ENCODE measurements around the gene ADORA2B.

Gene ADORA2B

DNA sequence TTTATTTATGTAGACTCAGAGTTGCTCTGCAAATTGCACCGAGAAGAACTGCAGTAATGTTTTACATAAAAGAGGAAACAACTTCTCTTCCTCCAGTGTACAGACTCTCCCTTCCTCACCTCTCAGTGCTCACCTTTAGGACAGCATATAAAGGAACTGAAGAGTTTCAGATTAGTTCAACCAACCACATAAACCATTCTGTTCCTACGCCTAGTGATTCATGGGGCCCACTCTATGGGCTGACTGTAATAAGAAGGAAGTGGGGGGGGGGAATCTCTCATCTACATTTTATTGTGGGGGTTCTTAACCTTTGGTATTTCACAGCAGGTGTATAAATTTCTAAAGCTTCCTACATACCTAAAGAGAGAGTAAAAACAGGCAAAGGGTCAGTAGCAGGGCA, 36.3 kb downstream of the ADORA2B start:
- Mint-ChIP-seq H3K4me1 (peaks cover 14% of the 10 kb centered on the region), H3K9me3 (no peaks in the 10 kb centered on the region), H3K27ac (no peak overlapping the region), H3K36me3 (peaks cover 38% of the 10 kb centered on the region), H3K27me3 (no peaks in the 10 kb centered on the region), H3K4me3 (no peak overlapping the region)
- ATAC-seq: peak; percentile 99

GRCh38 chr17:15981646-15982580, 37.0 kb downstream of the ADORA2B start:
- no peak overlapping the region for H3K4me3 Mint-ChIP-seq
- peaks cover 42% of the 10 kb centered on the region for H3K36me3 Mint-ChIP-seq
- ATAC-seq: peak; percentile 13
- no peak overlapping the region for H3K27ac Mint-ChIP-seq
- H3K4me1 Mint-ChIP-seq: peaks cover 14% of the 10 kb centered on the region
- H3K9me3 Mint-ChIP-seq: no peaks in the 10 kb centered on the region
- no peaks in the 10 kb centered on the region for H3K27me3 Mint-ChIP-seq

- no peaks in the 10 kb centered on the region for H3K27me3 Mint-ChIP-seq
- H3K4me1 Mint-ChIP-seq: peaks cover 17% of the 10 kb centered on the region
- H3K36me3 Mint-ChIP-seq: peaks cover 16% of the 10 kb centered on the region
- H3K4me3 Mint-ChIP-seq: no peak overlapping the region
- no peaks in the 10 kb centered on the region for H3K9me3 Mint-ChIP-seq
- H3K27ac Mint-ChIP-seq: no peak overlapping the region
- no peak for ATAC-seq
These were observed 51.4 kb downstream of the ADORA2B start for GRCh38 chr17:15996322-15996721.

GRCh38 chr17:15998031-15998562, 53.2 kb downstream of the ADORA2B start:
- H3K27me3 Mint-ChIP-seq: no peaks in the 10 kb centered on the region
- no peak for ATAC-seq
- no peaks in the 10 kb centered on the region for H3K9me3 Mint-ChIP-seq
- peak overlapping the region; percentile 87 for H3K27ac Mint-ChIP-seq
- no peak overlapping the region for H3K4me3 Mint-ChIP-seq
- peaks cover 28% of the 10 kb centered on the region for H3K36me3 Mint-ChIP-seq
- peaks cover 27% of the 10 kb centered on the region for H3K4me1 Mint-ChIP-seq

- H3K36me3 Mint-ChIP-seq: peaks cover 37% of the 10 kb centered on the region
These were observed 54.4 kb downstream of the ADORA2B start, which contains the start of the genes TTC19 and ZSWIM7 for GRCh38 chr17:15999141-15999973. TTC19 (plus strand) TSS chr17:15999824; CDS start chr17:15999849, 25 bp downstream. ZSWIM7 (minus strand) TSS chr17:15999704; CDS start chr17:15999594, 110 bp downstream.

DNA sequence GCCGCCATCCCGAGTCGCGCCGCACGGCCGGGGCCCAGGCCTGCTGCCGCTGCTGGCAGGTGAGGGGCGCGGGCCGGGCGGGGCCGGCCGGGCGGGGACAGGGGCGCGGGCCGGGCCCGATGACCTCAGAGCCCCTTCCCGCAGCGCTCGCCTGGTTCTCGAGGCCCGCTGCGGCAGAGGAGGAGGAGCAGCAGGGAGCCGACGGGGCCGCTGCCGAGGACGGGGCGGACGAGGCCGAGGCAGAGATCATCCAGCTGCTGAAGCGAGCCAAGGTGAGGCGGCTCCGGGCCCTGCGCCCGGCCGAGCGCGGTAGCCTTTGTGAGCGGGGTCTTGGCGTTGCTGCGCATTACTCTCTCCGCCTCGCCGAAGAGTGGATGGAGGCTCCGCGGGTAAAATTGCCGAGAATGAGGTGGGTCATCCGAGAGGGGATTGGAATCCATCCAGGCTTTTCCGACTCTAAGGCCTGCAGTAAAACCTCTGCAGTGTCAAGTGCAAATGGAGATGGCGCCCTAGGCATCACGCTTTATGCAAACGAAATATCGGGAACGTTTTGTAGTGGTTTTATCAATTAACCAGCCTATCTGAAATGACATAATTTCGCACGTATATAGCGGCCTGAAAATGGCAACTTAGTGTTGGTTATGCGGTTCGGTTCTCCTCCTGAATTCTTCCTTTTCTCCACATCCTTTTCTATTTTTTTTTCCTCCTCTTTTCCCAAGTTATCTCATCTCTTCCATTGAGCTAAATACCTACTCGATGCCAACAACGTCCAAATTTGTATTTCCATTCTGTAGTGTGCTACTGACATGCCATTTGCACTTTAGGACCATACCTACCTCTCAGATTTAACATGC, 55.3 kb downstream of the ADORA2B start:
- peak; percentile 70 for ATAC-seq
- Mint-ChIP-seq H3K27me3 (no peaks in the 10 kb centered on the region), H3K4me3 (peak overlapping the region; percentile 85), H3K4me1 (peaks cover 27% of the 10 kb centered on the region), H3K9me3 (no peaks in the 10 kb centered on the region), H3K27ac (peak overlapping the region; percentile 87), H3K36me3 (peaks cover 40% of the 10 kb centered on the region)

More at GRCh38 chr17:15999141-15999973, 54.4 kb downstream of the ADORA2B start, which contains the start of the genes TTC19 and ZSWIM7:
- Mint-ChIP-seq H3K9me3 (no peaks in the 10 kb centered on the region), H3K4me1 (peaks cover 27% of the 10 kb centered on the region), H3K27me3 (no peaks in the 10 kb centered on the region), H3K27ac (peak within 1 kb of the TSS; percentile 87), H3K4me3 (peak within 1 kb of the TSS; percentile 90)
- ATAC-seq: peak; percentile 99

GRCh38 chr17:16001226-16001897, 56.4 kb downstream of the ADORA2B start:
- peaks cover 27% of the 10 kb centered on the region for H3K4me1 Mint-ChIP-seq
- ATAC-seq: no peak
- peak overlapping the region; percentile 87 for H3K27ac Mint-ChIP-seq
- H3K27me3 Mint-ChIP-seq: no peaks in the 10 kb centered on the region
- H3K9me3 Mint-ChIP-seq: no peaks in the 10 kb centered on the region
- H3K36me3 Mint-ChIP-seq: peaks cover 49% of the 10 kb centered on the region
- peak overlapping the region; percentile 85 for H3K4me3 Mint-ChIP-seq

DNA sequence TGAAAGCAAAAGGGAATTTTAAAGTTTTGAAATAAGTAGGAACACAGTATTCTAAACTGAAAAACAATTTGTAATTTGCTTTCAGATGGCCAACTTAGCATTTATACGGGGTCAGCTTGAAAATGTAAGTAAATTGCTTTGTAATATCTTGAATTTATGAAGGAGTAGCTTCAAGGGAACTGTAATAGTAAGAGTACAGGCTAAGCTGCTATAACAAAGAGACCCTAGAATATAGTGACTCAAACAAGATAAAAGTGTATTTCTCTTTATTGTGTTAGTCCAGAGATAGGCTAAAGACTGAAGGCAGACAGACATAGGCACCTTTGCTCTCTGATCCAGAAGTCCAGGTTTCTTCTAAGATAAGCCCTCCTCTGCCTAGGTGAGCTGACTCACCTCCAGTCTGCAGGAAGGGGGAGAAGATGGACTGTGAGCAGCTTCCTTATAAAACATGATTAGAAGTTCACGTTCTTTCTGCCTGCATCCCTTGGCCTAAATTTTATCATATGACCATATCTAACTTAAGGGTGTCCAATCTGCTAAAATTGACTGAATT, 57.9 kb downstream of the ADORA2B start:
- Mint-ChIP-seq H3K4me1 (peaks cover 27% of the 10 kb centered on the region), H3K27ac (no peak overlapping the region), H3K9me3 (no peaks in the 10 kb centered on the region), H3K36me3 (peaks cover 57% of the 10 kb centered on the region), H3K4me3 (no peak overlapping the region), H3K27me3 (no peaks in the 10 kb centered on the region)
- ATAC-seq: no peak

DNA sequence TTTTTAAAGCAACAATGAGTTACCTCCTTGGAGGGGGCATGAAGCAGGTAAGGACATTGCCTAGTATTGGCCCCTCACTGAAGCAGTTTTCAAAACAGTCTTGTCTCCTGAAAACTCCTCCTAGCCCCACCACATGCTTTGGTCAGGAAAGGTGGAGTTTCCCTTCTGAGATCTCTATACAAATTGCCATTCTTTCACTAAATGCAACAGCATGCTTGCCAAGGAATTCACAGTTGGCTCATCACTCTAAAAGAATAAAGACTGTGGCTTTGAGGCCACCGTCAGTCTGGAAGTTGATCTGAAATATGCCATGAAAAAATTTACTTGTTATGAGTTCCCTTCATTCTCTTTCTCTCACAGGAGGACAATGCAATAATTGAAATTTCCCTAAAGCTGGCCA, 58.9 kb downstream of the ADORA2B start:
- Mint-ChIP-seq H3K27me3 (no peaks in the 10 kb centered on the region), H3K36me3 (peaks cover 68% of the 10 kb centered on the region), H3K4me3 (no peak overlapping the region), H3K27ac (no peak overlapping the region), H3K9me3 (no peaks in the 10 kb centered on the region), H3K4me1 (peaks cover 22% of the 10 kb centered on the region)
- ATAC-seq: no peak

GRCh38 chr17:16005636-16006035, 60.7 kb downstream of the ADORA2B start:
- H3K27ac Mint-ChIP-seq: no peak overlapping the region
- peaks cover 17% of the 10 kb centered on the region for H3K4me1 Mint-ChIP-seq
- no peak overlapping the region for H3K4me3 Mint-ChIP-seq
- no peaks in the 10 kb centered on the region for H3K27me3 Mint-ChIP-seq
- no peak for ATAC-seq
- no peaks in the 10 kb centered on the region for H3K9me3 Mint-ChIP-seq
- peaks cover 75% of the 10 kb centered on the region for H3K36me3 Mint-ChIP-seq

DNA sequence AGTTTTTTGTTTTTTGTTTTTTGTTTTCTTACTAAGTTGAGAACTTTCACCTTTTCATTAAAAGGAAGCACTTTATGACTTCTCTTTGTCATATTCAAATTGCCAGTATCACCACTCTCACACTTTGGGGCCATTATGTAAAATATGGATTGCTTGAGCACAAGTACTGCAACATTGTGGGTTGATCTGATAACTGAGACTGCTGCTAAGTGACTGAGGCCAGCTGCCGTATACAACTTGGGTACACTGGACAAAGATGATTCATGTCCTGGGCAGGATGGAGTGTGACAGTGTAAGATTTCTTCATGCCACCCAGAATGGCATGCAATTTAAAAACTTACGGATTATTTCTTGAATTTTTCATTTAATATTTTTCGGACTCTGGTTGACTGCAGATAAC, 62.5 kb downstream of the ADORA2B start:
- peaks cover 6% of the 10 kb centered on the region for H3K4me1 Mint-ChIP-seq
- no peak overlapping the region for H3K27ac Mint-ChIP-seq
- peaks cover 72% of the 10 kb centered on the region for H3K36me3 Mint-ChIP-seq
- no peak for ATAC-seq
- no peak overlapping the region for H3K4me3 Mint-ChIP-seq
- no peaks in the 10 kb centered on the region for H3K9me3 Mint-ChIP-seq
- no peaks in the 10 kb centered on the region for H3K27me3 Mint-ChIP-seq

GRCh38 chr17:16013943-16014407, 69.0 kb downstream of the ADORA2B start:
- Mint-ChIP-seq H3K9me3 (no peaks in the 10 kb centered on the region), H3K4me1 (peaks cover 12% of the 10 kb centered on the region), H3K27ac (no peak overlapping the region), H3K36me3 (peaks cover 42% of the 10 kb centered on the region), H3K4me3 (no peak overlapping the region), H3K27me3 (no peaks in the 10 kb centered on the region)
- ATAC-seq: no peak

- no peak overlapping the region for H3K27ac Mint-ChIP-seq
- H3K36me3 Mint-ChIP-seq: peaks cover 49% of the 10 kb centered on the region
These were observed 74.4 kb downstream of the ADORA2B start for GRCh38 chr17:16019347-16019746.

More at GRCh38 chr17:16019347-16019746, 74.4 kb downstream of the ADORA2B start:
- H3K4me3 Mint-ChIP-seq: no peak overlapping the region
- no peak for ATAC-seq
- H3K4me1 Mint-ChIP-seq: peaks cover 6% of the 10 kb centered on the region
- no peaks in the 10 kb centered on the region for H3K9me3 Mint-ChIP-seq
- no peaks in the 10 kb centered on the region for H3K27me3 Mint-ChIP-seq

Measured in stimulated activated memory B cell treated with anti-CD40 and anti-IgM and Interleukin-4, amounts not matched to agents 10 μg/mL and 1 μg/mL and 100 μg/mL, for 72 hours (primary cell).